Astrocyte (in vitro differentiated cells and primary cell): ENCODE results near the gene ZAP70. TPM values are rescaled to one million over a fixed set of nuclear protein-coding genes. Genes with fewer than 3 reads are reported as not detected.

ENCODE experiments used
- DNase-seq: peaks from one replicate; pipeline ENCODE4 v3.0.0-alpha.2; 2010; ENCODE audit warnings: low read depth
- FAIRE-seq: peaks from 2 replicates; lab custom pipeline; 2011; peaks lifted over from hg19 to GRCh38; lab: Jason Lieb, UNC
- H2AFZ ChIP-seq: 2 replicates; pipeline ENCODE4 v1.6.0; 2012; ENCODE audit warnings: low read depth, low read length, inconsistent platforms
- H3K27ac ChIP-seq: 2 replicates; pipeline ENCODE4 v1.5.1; 2011; ENCODE audit warnings: low read depth, low read length, inconsistent platforms
- H3K27me3 ChIP-seq: 2 replicates; pipeline ENCODE4 v1.6.0; 2011; ENCODE audit warnings: low read length, inconsistent platforms; ENCODE audit not compliant: insufficient read depth
- H3K36me3 ChIP-seq: 2 replicates; pipeline ENCODE4 v1.5.1; 2011; ENCODE audit warnings: low read length, inconsistent platforms; ENCODE audit not compliant: insufficient read depth
- H3K4me1 ChIP-seq: 2 replicates; pipeline ENCODE4 v1.5.1; 2011; ENCODE audit warnings: low read length, inconsistent platforms; ENCODE audit not compliant: insufficient read depth
- H3K4me2 ChIP-seq: 2 replicates; pipeline ENCODE4 v1.6.0; 2012; ENCODE audit warnings: low read length, inconsistent platforms
- H3K4me3 ChIP-seq: 2 replicates; pipeline ENCODE4 v1.5.1; 2011; ENCODE audit warnings: low read depth, mild to moderate bottlenecking, low read length, inconsistent platforms; ENCODE audit not compliant: insufficient read depth
- H3K79me2 ChIP-seq: 2 replicates; pipeline ENCODE4 v1.6.0; 2012; ENCODE audit warnings: mild to moderate bottlenecking, low read length, inconsistent platforms; ENCODE audit not compliant: insufficient read depth
- H3K9ac ChIP-seq: 2 replicates; pipeline ENCODE4 v1.6.0; 2012; ENCODE audit warnings: mild to moderate bottlenecking, low read length, inconsistent platforms
- H3K9me3 ChIP-seq: 2 replicates; pipeline ENCODE4 v1.5.1; 2012; ENCODE audit warnings: low read depth, mild to moderate bottlenecking, low read length, inconsistent platforms; ENCODE audit not compliant: insufficient read depth
- H4K20me1 ChIP-seq: 2 replicates; pipeline ENCODE4 v1.6.0; 2012; ENCODE audit warnings: low read length, inconsistent platforms; ENCODE audit not compliant: insufficient read depth
- H3K27ac Mint-ChIP-seq: one replicate; pipeline ENCODE4 v1.8.0; 2021; ENCODE audit warnings: mild to moderate bottlenecking, mixed read lengths; ENCODE audit not compliant: unreplicated experiment
- H3K27me3 Mint-ChIP-seq: one replicate; pipeline ENCODE4 v1.8.0; 2021; ENCODE audit warnings: low read depth, mixed read lengths; ENCODE audit not compliant: unreplicated experiment
- H3K36me3 Mint-ChIP-seq: one replicate; pipeline ENCODE4 v1.8.0; 2021; ENCODE audit warnings: low read depth, mixed read lengths; ENCODE audit not compliant: unreplicated experiment
- H3K4me1 Mint-ChIP-seq: one replicate; pipeline ENCODE4 v1.8.0; 2021; ENCODE audit warnings: low read depth, mixed read lengths; ENCODE audit not compliant: unreplicated experiment
- H3K4me3 Mint-ChIP-seq: one replicate; pipeline ENCODE4 v1.8.0; 2021; ENCODE audit warnings: mild to moderate bottlenecking, moderate library complexity, mixed read lengths; ENCODE audit not compliant: unreplicated experiment
- H3K9me3 Mint-ChIP-seq: one replicate; pipeline ENCODE4 v1.8.0; 2021; ENCODE audit warnings: mild to moderate bottlenecking, mixed read lengths; ENCODE audit not compliant: unreplicated experiment
- CTCF ChIP-seq: IDR thresholded peaks from 2 replicates; pipeline ENCODE4 v1.5.1; 2011; ENCODE audit warnings: low read depth, mild to moderate bottlenecking, inconsistent platforms, low read length, moderate library complexity; ENCODE audit not compliant: insufficient read depth
- EZH2 ChIP-seq: IDR thresholded peaks from 2 replicates; pipeline ENCODE4 v1.6.1; 2012; ENCODE audit warnings: mild to moderate bottlenecking, low read length, inconsistent platforms; ENCODE audit not compliant: insufficient read depth
- total RNA-seq: library from RNA; stranded (reverse); gene quantifications from 2 replicates; pipeline ENCODE4 v1.2.1, GENCODE V29; 2021

ZAP70 gene
- total RNA-seq, 1 donor from 2014 or later = 0.73 TPM

DNA sequence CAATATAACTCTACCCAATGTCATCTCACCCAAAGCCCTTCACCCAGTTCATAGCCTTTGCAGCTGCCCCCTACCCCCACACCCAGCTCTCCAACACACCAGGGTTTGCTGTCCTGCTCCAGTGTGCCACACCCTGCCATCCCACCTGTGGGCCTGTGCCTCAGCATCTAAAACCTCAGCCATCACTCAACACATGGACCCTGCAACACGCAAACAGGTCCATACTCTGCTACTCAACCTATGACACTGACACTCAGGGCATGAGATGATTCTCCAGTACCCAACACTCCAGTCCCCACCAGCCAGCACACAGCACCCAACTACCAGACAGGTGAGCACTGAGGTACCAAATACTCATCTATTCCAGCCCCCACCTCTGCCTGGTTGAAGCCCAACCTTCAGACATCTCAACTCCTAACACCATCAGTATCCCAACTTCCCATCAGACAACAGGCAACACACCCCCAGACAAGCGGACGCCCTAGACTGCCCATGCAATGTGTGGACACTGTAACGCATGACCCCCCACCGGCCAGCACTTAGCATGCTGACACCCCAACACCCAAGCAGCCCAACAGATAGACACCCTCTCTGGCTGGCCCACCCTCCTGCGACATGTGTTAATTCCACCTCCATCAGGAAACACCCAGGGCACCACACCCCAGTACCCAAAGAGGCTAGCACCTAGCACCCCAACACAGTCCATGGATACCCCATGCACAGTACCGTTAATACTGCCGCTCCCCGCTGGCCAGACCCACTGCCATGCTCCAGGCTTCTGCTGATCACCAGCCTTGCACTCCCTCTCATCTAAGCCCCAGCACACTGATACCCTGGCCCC, 25.0 kb downstream of the ZAP70 start:
- H3K27me3 ChIP-seq = no peaks in the 10 kb centered on the region
- peaks cover 3% of the 10 kb centered on the region for H3K9me3 Mint-ChIP-seq

DNA sequence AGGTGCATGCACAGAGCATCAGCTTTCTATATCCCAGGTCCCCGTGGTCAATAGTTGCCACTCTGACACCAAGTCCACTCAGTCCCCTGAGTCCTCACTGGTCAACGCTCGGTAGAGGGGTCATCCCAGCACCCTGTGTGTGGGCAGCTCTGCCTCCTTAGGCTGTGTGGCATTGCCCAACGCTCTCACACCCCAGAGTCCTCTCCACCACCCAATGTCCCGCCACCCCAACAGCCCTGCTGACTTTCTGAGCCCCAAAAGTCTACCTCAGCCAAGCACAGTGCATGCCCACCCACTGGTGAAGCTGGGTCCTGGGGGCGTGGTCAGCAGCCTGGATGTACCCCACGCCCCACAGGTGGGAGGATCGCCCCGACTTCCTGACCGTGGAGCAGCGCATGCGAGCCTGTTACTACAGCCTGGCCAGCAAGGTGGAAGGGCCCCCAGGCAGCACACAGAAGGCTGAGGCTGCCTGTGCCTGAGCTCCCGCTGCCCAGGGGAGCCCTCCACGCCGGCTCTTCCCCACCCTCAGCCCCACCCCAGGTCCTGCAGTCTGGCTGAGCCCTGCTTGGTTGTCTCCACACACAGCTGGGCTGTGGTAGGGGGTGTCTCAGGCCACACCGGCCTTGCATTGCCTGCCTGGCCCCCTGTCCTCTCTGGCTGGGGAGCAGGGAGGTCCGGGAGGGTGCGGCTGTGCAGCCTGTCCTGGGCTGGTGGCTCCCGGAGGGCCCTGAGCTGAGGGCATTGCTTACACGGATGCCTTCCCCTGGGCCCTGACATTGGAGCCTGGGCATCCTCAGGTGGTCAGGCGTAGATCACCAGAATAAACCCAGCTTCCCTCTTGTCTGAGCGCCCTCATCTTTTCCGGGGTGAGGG, 25.9 kb downstream of the ZAP70 start:
- no peak overlapping the region for H3K27ac Mint-ChIP-seq
- Histone ChIP-seq H3K79me2 (no peaks in the 10 kb centered on the region), H3K4me2 (no peak overlapping the region), H3K4me3 (no peak overlapping the region), H3K9ac (no peak overlapping the region), H2AFZ (no peak overlapping the region), H3K27me3 (no peaks in the 10 kb centered on the region), H4K20me1 (no peaks in the 10 kb centered on the region), H3K36me3 (no peaks in the 10 kb centered on the region), H3K27ac (no peak overlapping the region), H3K4me1 (peaks cover 6% of the 10 kb centered on the region), H3K9me3 (no peaks in the 10 kb centered on the region)
- peaks cover 3% of the 10 kb centered on the region for H3K36me3 Mint-ChIP-seq
- FAIRE-seq = no peak
- DNase-seq = no peak
- TF ChIP-seq CTCF = no peak
- no peak for TF ChIP-seq EZH2
- H3K9me3 Mint-ChIP-seq = peaks cover 3% of the 10 kb centered on the region
- no peak overlapping the region for H3K4me3 Mint-ChIP-seq
- peaks cover 7% of the 10 kb centered on the region for H3K4me1 Mint-ChIP-seq
- peaks cover 20% of the 10 kb centered on the region for H3K27me3 Mint-ChIP-seq

More for the DNA sequence above, 25.0 kb downstream of the ZAP70 start:
- DNase-seq (no peak), FAIRE-seq (no peak)
- H3K9ac ChIP-seq = no peak overlapping the region
- peaks cover 2% of the 10 kb centered on the region for H3K4me1 Mint-ChIP-seq
- H4K20me1 ChIP-seq = no peaks in the 10 kb centered on the region
- peaks cover 6% of the 10 kb centered on the region for H3K4me1 ChIP-seq
- H3K36me3 ChIP-seq = no peaks in the 10 kb centered on the region
- peaks cover 3% of the 10 kb centered on the region for H3K36me3 Mint-ChIP-seq
- H3K27me3 Mint-ChIP-seq = peaks cover 20% of the 10 kb centered on the region
- H2AFZ ChIP-seq = no peak overlapping the region
- H3K27ac Mint-ChIP-seq = no peak overlapping the region
- no peak overlapping the region for H3K4me2 ChIP-seq
- no peaks in the 10 kb centered on the region for H3K9me3 ChIP-seq
- H3K27ac ChIP-seq = no peak overlapping the region
- TF ChIP-seq CTCF (no peak), EZH2 (no peak)
- no peak overlapping the region for H3K4me3 Mint-ChIP-seq
- no peaks in the 10 kb centered on the region for H3K79me2 ChIP-seq
- H3K4me3 ChIP-seq = no peak overlapping the region
